Tibial nerve (tissue), 4 donors: ENCODE data around the gene SLC2A4. TPM values are rescaled to one million over a fixed set of nuclear protein-coding genes. Genes with fewer than 3 reads are reported as not detected.

Experiments
- DNase-seq, 2 donors: peaks; one replicate each; pipeline ENCODE4 v3.0.0-alpha.2; 2019; ENCODE audit warnings: low spot score in 2 of 2
- H3K27ac ChIP-seq, 4 donors: fragments of 200-600 bp; sonication (generic) in 3 of 4; one replicate each; pipeline ENCODE4 v1.5.1; 2017 to 2019; ENCODE audit warnings: mild to moderate bottlenecking in 1 of 4
- H3K27me3 ChIP-seq, 2 donors: fragments of 200-600 bp; sonication (generic) in 1 of 2; one replicate each; pipeline versions ENCODE4 v1.5.1 to v1.6.0; 2017 to 2019
- H3K36me3 ChIP-seq, 3 donors: fragments of 200-600 bp; sonication (generic); one replicate each; pipeline ENCODE4 v1.5.1; 2018 to 2019
- H3K4me1 ChIP-seq, 4 donors: fragments of 200-600 bp; sonication (generic) in 3 of 4; one replicate each; pipeline ENCODE4 v1.5.1; 2017 to 2019
- H3K4me3 ChIP-seq, 4 donors: fragments of 200-600 bp; sonication (generic) in 3 of 4; one replicate each; pipeline ENCODE4 v1.5.1; 2017 to 2019; ENCODE audit warnings: mild to moderate bottlenecking in 1 of 4, moderate library complexity in 1 of 4
- H3K9me3 ChIP-seq, 4 donors: fragments of 200-600 bp; sonication (generic) in 3 of 4; one replicate each; pipeline ENCODE4 v1.5.1; 2017 to 2019
- EP300 ChIP-seq, 2 donors: sonication (generic); formaldehyde crosslinking; IDR thresholded peaks; one replicate each; pipeline ENCODE4 v1.6.1; 2017; ENCODE audit warnings: antibody characterized with exemption in 2 of 2, mild to moderate bottlenecking in 1 of 2
- POLR2A ChIP-seq, 2 donors: fragments of 450-650 bp; IDR thresholded peaks; one replicate each; pipeline ENCODE4 v1.6.1; 2017; ENCODE audit warnings: antibody characterized with exemption in 2 of 2, mild to moderate bottlenecking in 2 of 2, moderate library complexity in 2 of 2
- WGBS, 2 donors: methylation state at CpG; one replicate each; pipeline ENCODE4 v1.1.5; 2018; 5-methylcytosine and 5-hydroxymethylcytosine counted together
- total RNA-seq, 4 donors: library from RNA; depleted of rRNA; stranded (reverse); fragments of >200 nt; gene quantifications; one replicate each; pipeline ENCODE4 v1.1.0, GENCODE V29; 2016
- TF ChIP-seq, protein P1 (sequence below), 5 experiments: fragments of 200-600 bp in 3 of 5; fragments of 450-650 bp in 2 of 5; sonication (generic) in 3 of 5; IDR thresholded peaks; one replicate each; pipeline ENCODE4 v1.5.1; 2016 to 2019; ENCODE audit warnings: antibody characterized with exemption in 5 of 5, mild to moderate bottlenecking in 3 of 5, moderate library complexity in 2 of 5

The SLC2A4 gene
- total RNA-seq, 4 donors from 2014 or later, result 5.2 to 20.1 (median 6.2) TPM

DNA sequence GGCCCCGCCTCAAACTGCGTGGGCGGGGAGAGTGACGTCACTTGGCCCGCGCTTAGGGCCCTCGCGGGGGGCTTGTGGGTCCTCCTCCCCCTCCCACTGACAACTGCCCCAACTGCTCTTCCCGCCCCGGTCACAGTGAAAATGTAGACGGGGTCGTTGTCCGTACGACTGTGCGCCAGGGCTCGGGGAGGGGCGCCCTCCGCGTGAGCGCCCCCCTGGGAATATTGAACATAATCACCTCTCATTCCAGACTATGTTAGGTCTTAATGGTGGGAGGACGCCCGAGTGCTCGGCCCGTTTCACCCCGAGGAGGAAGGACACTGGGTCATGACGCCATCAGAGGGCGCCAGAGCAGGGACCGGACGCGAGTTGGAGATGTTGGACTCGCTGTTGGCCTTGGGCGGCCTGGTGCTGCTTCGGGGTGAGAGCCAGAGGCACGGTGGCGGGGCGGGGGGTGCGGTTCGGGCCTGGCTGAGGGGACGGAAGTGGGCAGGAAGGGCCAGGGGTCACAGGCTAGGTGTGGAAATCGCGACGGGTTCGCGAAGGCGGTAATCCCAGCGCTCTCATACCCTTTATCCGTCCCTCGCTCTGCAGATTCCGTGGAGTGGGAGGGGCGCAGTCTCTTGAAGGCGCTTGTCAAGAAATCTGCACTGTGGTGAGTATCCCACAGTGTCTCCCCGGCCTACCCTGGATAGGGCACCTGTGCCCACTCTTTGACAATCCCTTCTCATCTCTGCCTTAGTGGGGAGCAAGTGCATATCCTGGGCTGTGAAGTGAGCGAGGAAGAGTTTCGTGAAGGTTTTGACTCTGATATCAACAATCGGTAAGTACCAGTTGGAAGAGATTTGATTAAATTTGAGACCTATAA, 29.1 kb upstream of the SLC2A4 start, which contains the start of gene ELP5:
Gene ELP5 (plus strand): TSS at position 40 of the 868 bp plus-strand sequence. CDS start 336 bp downstream, at position 376.
- Histone ChIP-seq H3K4me3 (peak within 1 kb of the TSS; percentile 69 to 99 (median 89)), H3K27me3 (no peaks in the 10 kb centered on the region), H3K9me3 (no peaks in the 10 kb centered on the region), H3K27ac (peak within 1 kb of the TSS; percentile 96 to 100 (median 99)), H3K4me1 (peaks cover 0 to 50% (median 30%) of the 10 kb centered on the region in 4 donors), H3K36me3 (peaks cover 0 to 38% (median 0%) of the 10 kb centered on the region in 3 donors)
- TF ChIP-seq, protein P1, sequence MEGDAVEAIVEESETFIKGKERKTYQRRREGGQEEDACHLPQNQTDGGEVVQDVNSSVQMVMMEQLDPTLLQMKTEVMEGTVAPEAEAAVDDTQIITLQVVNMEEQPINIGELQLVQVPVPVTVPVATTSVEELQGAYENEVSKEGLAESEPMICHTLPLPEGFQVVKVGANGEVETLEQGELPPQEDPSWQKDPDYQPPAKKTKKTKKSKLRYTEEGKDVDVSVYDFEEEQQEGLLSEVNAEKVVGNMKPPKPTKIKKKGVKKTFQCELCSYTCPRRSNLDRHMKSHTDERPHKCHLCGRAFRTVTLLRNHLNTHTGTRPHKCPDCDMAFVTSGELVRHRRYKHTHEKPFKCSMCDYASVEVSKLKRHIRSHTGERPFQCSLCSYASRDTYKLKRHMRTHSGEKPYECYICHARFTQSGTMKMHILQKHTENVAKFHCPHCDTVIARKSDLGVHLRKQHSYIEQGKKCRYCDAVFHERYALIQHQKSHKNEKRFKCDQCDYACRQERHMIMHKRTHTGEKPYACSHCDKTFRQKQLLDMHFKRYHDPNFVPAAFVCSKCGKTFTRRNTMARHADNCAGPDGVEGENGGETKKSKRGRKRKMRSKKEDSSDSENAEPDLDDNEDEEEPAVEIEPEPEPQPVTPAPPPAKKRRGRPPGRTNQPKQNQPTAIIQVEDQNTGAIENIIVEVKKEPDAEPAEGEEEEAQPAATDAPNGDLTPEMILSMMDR (IDR thresholded peaks at IDR 0.05), result peak; percentile 23 to 53 (median 35)
- TF ChIP-seq EP300 (IDR thresholded peaks at IDR 0.05) (peak in 1 of 2 donors; percentile 91), POLR2A (IDR thresholded peaks at IDR 0.05) (peak in 1 of 2 donors; percentile 66)
- WGBS, 2 donors, result 1 to 3% methylated on average over 25 to 32 of the region's 55 CpGs
- peak; percentile 89 to 95 for DNase-seq

DNA sequence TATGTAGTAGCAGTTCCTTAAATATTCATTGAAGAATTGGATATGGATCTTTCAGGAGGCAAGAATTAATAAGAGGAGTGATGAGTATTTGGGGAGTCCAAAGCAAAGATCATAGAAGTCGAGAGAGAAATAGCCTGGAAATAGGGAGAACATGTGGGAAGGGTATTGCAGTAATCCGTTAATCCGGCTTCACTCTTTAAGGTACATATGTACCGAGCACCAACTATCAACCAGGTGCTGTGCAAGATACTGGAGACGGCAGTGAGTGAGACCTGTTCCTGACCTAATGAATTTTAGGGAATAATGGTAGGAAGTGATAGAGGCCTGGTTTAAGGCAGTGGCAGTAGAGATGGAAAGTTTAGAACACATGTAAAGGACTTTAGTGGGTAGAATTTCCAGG, 28.4 kb upstream of the SLC2A4 start:
- peak overlapping the region in 3 of 4 donors; percentile 69 to 99 (median 91) for H3K4me3 ChIP-seq
- H3K9me3 ChIP-seq, result no peaks in the 10 kb centered on the region
- peak overlapping the region; percentile 96 to 100 (median 99) for H3K27ac ChIP-seq
- peaks cover 0 to 44% (median 30%) of the 10 kb centered on the region in 4 donors for H3K4me1 ChIP-seq
- WGBS, 2 donors, result 68 to 73% methylated on average over 5 of the region's 5 CpGs
- peaks cover 0 to 45% (median 0%) of the 10 kb centered on the region in 3 donors for H3K36me3 ChIP-seq
- TF ChIP-seq EP300 (IDR thresholded peaks at IDR 0.05), result no peak
- TF ChIP-seq, protein P1 (IDR thresholded peaks at IDR 0.05), result no peak
- TF ChIP-seq POLR2A (IDR thresholded peaks at IDR 0.05), result no peak
- no peaks in the 10 kb centered on the region for H3K27me3 ChIP-seq
- no peak for DNase-seq

DNA sequence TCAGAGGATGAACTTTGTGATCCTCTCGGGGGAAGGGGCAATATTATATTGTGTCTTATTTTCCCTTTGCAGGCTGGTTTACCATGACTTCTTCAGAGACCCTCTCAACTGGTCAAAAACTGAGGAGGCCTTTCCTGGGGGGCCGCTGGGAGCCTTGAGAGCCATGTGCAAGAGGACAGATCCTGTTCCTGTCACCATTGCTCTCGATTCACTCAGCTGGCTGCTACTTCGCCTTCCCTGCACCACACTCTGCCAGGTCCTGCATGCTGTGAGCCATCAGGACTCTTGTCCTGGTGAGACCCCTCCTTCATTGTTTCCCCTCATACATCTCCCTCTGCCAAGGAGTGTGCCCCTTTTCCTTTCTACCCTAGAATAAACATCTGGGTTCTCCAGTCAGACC, 27.0 kb upstream of the SLC2A4 start:
- Histone ChIP-seq H3K27ac (no peak overlapping the region), H3K4me3 (no peak overlapping the region), H3K27me3 (no peaks in the 10 kb centered on the region), H3K9me3 (no peaks in the 10 kb centered on the region), H3K4me1 (peaks cover 0 to 34% (median 22%) of the 10 kb centered on the region in 4 donors), H3K36me3 (peaks cover 0 to 59% (median 0%) of the 10 kb centered on the region in 3 donors)
- WGBS, 2 donors, result 89 to 92% methylated on average over 4 of the region's 4 CpGs
- no peak for TF ChIP-seq EP300 (IDR thresholded peaks at IDR 0.05)
- TF ChIP-seq POLR2A (IDR thresholded peaks at IDR 0.05), result no peak
- TF ChIP-seq, protein P1 (IDR thresholded peaks at IDR 0.05), result no peak
- DNase-seq, result no peak

DNA sequence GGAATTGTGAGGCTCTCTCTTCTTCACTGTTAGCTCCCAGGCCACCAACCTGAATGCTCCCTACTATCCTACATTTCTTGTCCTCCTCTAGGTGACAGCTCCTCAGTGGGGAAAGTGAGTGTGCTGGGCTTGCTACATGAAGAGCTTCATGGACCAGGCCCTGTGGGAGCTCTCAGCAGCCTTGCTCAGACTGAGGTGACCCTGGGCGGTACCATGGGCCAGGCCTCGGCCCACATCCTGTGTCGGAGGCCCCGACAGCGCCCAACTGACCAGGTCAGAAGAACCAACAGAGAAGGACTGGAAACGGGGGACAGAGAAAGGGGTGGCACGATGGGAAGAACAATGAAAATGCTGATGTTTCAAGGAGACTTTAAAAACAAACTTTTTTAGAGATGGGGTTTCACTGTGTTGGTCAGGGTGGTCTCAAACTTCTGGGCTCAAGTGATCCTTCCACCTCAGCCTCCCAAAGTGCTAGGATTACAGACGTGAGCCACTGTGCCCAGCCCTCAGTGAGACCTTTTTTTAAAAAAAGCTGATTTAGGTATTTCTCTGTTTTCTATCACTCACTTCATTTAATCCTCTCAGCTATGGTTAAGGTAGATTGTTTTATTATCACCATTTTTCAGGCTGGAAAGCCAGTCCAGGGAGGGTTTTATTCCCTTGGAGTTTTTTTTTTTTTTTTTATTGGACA, 24.6 kb upstream of the SLC2A4 start:
- Histone ChIP-seq H3K9me3 (no peaks in the 10 kb centered on the region), H3K36me3 (peaks cover 0 to 65% (median 0%) of the 10 kb centered on the region in 3 donors), H3K27me3 (peaks cover 0 to 17% of the 10 kb centered on the region in 2 donors), H3K4me3 (no peak overlapping the region), H3K27ac (no peak overlapping the region), H3K4me1 (peaks cover 0 to 34% (median 19%) of the 10 kb centered on the region in 4 donors)
- DNase-seq, result no peak
- 85 to 88% methylated on average over 8 of the region's 8 CpGs for WGBS, 2 donors
- TF ChIP-seq EP300 (IDR thresholded peaks at IDR 0.05) (no peak), POLR2A (IDR thresholded peaks at IDR 0.05) (no peak)
- TF ChIP-seq, protein P1 (IDR thresholded peaks at IDR 0.05), result no peak
